KOPT-K1 (cell line): ENCODE measurements around the gene ORC4.

ENCODE experiments used
- H3K27ac ChIP-seq: fragments of 200-600 bp; sonication (generic); 2 replicates; pipeline ENCODE4 v1.5.1; 2016; ENCODE audit warnings: antibody characterized with exemption, mild to moderate bottlenecking, low read depth, low read length; ENCODE audit not compliant: poor library complexity, severe bottlenecking
- H3K36me3 ChIP-seq: fragments of 200-600 bp; sonication (generic); 2 replicates; pipeline ENCODE4 v1.5.1; 2017; ENCODE audit warnings: antibody characterized with exemption, mild to moderate bottlenecking, low read length, moderate library complexity; ENCODE audit not compliant: insufficient read depth
- H3K9me3 ChIP-seq: fragments of 200-600 bp; sonication (generic); 2 replicates; pipeline ENCODE4 v1.5.1; 2017; ENCODE audit warnings: antibody characterized with exemption, low read length, mild to moderate bottlenecking; ENCODE audit not compliant: insufficient read depth, poor library complexity, severe bottlenecking

ORC4 gene

DNA sequence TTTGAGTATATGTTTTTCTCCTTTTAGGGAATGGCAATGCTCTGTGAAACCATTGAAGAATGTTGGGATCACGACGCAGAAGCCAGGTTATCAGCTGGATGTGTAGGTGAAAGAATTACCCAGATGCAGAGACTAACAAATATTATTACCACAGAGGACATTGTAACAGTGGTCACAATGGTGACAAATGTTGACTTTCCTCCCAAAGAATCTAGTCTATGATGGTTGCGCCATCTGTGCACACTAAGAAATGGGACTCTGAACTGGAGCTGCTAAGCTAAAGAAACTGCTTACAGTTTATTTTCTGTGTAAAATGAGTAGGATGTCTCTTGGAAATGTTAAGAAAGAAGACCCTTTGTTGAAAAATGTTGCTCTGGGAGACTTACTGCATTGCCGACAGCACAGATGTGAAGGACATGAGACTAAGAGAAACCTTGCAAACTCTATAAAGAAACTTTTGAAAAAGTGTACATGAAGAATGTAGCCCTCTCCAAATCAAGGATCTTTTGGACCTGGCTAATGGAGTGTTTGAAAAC is 93.4 kb downstream of the ORC4 start:
- Histone ChIP-seq H3K27ac (no peak overlapping the region), H3K36me3 (no peaks in the 10 kb centered on the region), H3K9me3 (no peaks in the 10 kb centered on the region)

DNA sequence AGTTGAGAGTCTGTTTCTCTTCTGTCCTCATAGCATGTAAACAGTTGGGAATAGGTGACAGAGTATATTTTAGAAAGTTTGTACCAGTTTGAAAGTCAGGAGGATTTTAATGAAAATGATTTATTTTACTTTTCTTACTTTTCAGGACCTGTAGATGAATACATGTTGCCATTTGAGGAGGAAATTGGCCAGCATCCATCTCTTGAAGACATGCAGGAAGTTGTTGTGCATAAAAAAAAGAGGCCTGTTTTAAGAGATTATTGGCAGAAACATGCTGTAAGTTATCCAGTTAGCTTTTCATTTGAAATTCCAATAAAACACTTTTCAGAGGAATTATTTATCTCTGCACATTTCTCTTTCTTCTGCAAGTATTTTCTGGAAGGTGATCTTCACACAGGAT is 94.7 kb downstream of the ORC4 start:
- Histone ChIP-seq H3K9me3 (no peaks in the 10 kb centered on the region), H3K27ac (no peak overlapping the region), H3K36me3 (no peaks in the 10 kb centered on the region)

DNA sequence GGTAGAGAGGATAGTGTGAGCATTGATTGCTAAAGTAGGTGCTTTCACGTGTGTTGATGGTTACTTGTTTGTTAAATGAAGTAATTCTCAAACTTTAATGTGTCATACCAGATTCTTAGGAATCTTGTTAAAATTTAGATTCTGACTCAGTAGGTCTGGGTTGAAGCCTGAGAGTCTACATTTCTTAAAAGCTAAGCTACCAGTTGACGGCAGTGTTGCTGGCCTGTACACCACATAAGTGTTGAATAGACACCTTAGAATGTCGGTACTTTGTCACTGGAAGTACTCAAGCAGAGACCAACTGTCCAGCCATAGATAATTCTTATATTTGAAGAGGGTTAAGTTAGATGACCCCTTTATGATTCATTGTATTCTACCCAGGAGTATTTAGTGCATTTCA is 95.9 kb downstream of the ORC4 start:
- H3K36me3 ChIP-seq: no peaks in the 10 kb centered on the region
- no peaks in the 10 kb centered on the region for H3K9me3 ChIP-seq
- no peak overlapping the region for H3K27ac ChIP-seq

DNA sequence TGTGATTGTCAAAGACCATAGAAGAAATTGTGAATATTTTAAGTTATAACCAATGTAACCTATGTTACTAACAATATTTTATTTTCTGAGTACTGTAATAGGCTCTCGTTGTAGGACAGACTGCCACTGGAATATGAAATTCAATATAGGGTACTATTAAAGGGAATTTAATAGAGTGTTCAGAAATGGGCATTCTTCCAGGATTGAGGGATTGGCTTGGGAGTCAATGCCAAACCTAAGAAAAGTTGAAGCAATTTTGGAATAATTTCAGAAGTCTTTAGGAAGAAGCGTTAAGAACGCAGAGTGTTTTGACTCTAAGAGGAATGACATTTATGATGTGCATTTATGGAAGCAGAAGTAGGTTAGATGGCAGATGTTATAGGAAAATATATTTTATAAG is 96.7 kb downstream of the ORC4 start:
- Histone ChIP-seq H3K9me3 (no peaks in the 10 kb centered on the region), H3K36me3 (no peaks in the 10 kb centered on the region), H3K27ac (no peak overlapping the region)

DNA sequence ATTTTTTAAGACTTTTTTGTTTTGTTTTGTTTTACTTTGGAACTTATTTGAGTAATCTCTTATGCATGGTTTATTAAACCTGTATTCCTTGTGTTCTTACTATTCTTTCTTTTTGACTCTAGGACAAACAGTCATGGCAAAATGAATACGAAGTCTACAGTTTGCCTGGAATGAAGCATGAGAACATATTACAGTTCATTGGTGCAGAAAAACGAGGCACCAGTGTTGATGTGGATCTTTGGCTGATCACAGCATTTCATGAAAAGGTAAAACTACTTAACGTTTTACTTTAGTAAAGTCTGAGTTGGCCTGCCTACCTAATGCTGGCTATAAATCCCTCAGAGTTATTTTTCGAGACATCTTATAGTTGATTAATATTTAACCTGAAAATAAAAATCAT is 103.4 kb downstream of the ORC4 start:
- H3K27ac ChIP-seq: no peak overlapping the region
- H3K36me3 ChIP-seq: no peaks in the 10 kb centered on the region
- no peaks in the 10 kb centered on the region for H3K9me3 ChIP-seq

DNA sequence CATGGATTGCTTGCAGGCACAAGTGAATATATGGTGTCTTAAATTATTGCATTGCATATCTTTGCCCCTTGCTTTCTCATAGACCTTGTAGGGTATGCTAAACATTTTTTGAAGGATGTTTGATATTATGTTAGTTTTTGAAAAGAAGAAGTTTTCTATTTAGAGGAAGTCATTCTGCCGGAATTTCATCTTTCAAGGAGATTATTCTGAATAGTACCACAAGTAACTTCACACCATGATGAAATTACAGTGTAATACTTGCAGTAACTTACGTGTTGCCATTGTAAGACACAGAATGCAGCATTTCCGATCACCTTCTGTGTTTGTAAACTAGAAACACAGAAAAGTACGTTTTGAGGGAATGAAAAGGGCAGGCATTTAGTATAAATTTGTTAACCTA is 103.8 kb downstream of the ORC4 start:
- Histone ChIP-seq H3K9me3 (no peaks in the 10 kb centered on the region), H3K36me3 (no peaks in the 10 kb centered on the region), H3K27ac (no peak overlapping the region)

DNA sequence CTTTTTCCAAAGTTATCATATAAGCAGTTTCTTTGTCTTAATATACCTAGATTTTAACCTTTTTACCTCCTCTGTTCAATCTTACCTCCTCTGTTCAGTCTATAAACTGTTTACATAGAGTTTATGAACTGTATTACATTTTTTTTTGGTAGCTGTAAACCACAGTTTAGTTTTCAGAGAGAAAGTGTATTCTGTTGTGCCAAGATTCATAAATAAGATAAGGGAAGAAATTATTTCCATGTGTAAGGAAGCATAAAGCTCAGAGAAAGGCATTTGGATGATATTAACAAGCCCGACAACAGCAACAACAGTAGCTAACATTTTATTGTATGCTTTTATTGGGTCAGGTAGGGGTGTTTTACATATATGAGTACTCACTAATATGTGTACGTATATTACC is 104.5 kb downstream of the ORC4 start:
- H3K36me3 ChIP-seq: no peaks in the 10 kb centered on the region
- H3K9me3 ChIP-seq: no peaks in the 10 kb centered on the region
- no peak overlapping the region for H3K27ac ChIP-seq

DNA sequence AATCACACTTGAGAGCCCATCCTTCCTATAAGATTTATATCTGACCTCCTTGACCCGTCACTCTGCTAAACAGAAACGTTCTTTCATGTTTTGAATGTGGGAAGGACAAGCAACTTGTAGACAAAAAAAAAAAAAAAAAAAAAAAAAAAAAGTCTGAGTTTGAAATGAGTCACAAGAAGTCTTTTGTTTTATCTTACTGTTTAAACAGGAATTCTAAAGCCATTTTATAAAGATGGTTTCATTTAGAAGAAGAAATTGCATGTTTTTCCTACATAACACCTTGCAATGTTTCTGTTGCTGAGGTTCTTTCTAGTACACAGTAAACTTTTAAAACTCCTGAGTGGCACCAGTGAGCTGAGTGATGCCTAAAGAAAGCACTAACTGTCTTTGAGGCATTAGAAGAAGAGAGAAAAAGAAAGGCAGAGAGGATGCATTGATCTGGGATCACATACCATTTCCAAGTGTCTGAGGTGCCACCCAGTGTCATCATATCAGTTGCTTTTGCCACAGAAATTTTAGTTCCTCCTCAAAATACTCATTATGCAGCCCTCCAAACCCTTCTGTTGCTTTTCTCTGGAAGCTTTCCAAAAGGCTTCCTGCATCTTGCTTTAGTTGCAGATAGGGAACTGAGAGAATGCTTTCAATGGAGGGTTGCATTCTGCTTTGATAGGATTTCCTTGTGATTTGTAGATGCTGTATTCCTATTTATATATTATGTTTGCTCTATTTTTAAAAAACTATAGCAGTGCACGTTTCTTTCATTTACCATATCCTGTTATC is 106.6 kb downstream of the ORC4 start:
- Histone ChIP-seq H3K9me3 (no peaks in the 10 kb centered on the region), H3K36me3 (no peaks in the 10 kb centered on the region), H3K27ac (no peak overlapping the region)

DNA sequence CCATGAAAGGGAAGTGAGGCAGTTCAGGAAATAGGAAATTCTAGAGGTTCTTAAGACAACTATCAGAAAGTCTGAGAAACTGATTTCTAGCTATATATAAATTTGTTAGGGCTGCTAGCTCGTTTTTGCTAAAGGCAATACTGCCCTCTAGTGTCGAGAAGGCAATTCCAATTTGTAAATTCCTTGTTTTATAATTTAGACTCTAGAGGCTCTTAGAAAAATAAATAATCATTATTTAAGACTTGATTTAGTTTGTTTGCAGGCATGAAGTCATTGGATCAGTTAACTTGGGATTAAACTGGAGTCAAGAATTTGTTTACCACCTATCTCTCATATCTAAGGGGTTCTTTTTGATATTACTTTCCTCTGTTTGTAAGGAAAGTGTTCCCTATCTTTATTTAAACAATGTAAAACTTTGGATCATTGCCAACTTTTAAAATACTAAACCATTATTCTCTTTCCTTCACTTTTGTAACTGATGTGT is 109.5 kb downstream of the ORC4 start:
- Histone ChIP-seq H3K9me3 (no peaks in the 10 kb centered on the region), H3K36me3 (no peaks in the 10 kb centered on the region), H3K27ac (no peak overlapping the region)

DNA sequence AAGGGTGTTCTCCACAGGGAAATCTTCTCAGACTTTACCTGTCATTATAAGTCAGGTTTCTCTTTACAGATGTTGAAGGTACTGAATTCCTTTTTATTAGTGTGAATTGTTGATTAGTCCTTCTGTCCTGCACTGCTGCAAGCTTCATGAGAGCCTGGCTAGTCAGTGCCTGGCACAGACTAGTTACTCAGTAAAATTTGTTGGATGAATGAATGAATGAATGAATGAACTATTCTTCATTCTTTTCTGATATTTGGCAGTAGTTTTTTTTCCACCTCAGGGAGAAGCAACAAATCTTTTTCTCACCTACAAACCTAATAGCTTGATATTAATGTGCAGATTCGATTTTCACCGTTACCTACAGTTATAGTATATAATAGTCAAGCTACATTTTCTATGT is 111.4 kb downstream of the ORC4 start:
- H3K27ac ChIP-seq: no peak overlapping the region
- no peaks in the 10 kb centered on the region for H3K36me3 ChIP-seq
- no peaks in the 10 kb centered on the region for H3K9me3 ChIP-seq

DNA sequence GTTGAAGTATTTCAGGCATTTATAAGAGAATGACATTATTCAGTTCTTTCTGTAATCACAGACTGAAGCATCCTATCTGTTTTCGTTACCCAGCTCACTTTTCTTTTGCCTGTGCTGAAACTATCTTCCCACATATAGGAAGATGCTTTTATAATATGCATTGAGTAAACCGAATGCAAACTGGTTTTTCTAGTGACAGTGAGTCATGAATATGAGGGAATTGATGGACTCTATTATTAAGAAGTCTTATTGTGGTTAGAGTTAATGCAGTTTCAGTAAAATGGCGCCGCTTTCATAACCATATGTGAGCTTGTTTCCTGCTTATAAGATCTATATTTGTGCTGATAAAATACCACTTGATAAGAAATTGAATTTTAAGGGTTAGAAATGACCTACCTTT is 116.5 kb downstream of the ORC4 start:
- H3K9me3 ChIP-seq: no peaks in the 10 kb centered on the region
- H3K27ac ChIP-seq: no peak overlapping the region

DNA sequence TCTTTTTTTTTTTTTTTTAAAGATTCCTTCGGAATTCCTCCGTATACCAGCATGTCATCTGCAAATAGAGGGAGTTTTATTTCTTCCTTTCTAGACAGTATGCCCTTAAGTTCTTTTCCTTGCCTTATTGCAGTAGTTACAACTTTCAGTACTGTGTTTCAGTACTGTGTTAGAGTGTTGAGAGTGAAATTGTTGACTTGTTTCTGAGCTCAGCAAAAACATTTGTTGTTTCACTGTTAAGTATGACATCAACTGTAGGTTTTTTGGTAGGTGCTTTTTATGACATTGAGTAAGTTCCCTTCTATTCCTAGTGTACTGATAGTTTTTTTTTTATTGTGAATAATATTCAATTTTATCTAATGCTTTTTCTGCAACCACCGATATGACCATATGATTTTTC is 131.9 kb downstream of the ORC4 start:
- H3K36me3 ChIP-seq: no peaks in the 10 kb centered on the region
- no peaks in the 10 kb centered on the region for H3K9me3 ChIP-seq
- no peak overlapping the region for H3K27ac ChIP-seq

More for the DNA sequence above, 116.5 kb downstream of the ORC4 start:
- H3K36me3 ChIP-seq: no peaks in the 10 kb centered on the region

DNA sequence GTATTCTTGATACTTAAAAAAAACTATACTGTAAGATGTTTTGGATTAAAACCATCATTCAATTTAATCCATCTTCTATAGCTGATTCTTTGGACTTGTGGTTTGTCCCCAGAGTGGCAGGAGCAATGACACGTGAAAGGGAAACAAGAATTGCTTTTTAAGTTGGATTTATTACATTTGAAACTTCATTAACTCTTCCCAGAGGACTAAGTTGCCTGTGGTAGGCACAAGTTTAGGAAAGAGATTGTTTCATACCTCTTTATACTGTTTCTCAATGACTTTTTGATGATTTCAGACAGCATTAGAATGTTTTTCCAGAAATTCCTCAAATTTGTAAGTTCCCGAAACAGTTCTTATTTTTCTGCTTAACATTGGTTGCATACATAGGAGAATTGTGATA is 134.4 kb downstream of the ORC4 start:
- no peak overlapping the region for H3K27ac ChIP-seq
- H3K9me3 ChIP-seq: no peaks in the 10 kb centered on the region
- no peaks in the 10 kb centered on the region for H3K36me3 ChIP-seq

DNA sequence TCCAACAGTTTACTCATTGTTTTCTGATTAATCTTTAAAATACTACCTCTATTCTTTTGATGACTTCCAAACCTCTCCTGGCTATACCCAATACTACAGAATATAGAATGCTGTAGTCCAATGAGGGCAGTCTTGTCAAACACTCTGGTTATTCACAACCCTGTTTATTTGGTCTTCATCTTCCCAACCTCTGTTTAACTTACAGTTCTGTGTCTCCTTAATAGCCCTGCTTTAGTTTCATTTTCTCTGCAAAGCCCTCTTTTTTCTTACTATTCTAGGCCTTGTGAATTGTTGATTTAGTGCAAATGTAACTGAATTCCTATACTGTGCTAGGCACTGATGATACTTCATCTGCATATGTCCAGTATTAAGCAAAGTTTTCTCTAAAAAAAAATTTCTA is 135.7 kb downstream of the ORC4 start:
- Histone ChIP-seq H3K27ac (no peak overlapping the region), H3K9me3 (no peaks in the 10 kb centered on the region), H3K36me3 (no peaks in the 10 kb centered on the region)

DNA sequence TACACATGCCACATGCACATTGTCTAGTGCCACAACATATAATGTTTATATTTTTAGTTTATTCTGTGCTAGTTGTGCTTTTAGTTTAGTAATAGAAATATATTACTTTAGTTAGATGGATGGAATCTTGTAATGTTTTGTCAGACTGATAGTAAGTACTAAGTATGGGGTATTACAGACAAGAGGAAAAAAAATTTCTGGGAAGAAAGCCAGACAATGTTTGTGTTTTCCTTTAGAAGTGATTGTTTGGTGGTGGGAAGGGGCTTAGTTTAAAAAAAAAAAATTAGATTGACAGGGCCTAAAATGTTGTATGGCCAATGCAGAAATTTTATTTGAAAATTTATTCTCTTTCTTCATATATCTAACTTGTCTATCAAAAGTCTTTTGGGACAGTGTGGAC is 137.9 kb downstream of the ORC4 start:
- no peak overlapping the region for H3K27ac ChIP-seq
- H3K36me3 ChIP-seq: no peaks in the 10 kb centered on the region
- H3K9me3 ChIP-seq: no peaks in the 10 kb centered on the region
